ENCODE results near the gene PDGFRB. TPM values are rescaled to one million over a fixed set of nuclear protein-coding genes. Genes with fewer than 3 reads are reported as not detected.

The PDGFRB gene
- total RNA-seq, 1 experiment from 2014 or later: 1.8 TPM

- Histone ChIP-seq H3K9me3 (ENCODE audit: control insufficient read depth, insufficient read depth, low read depth, low read length) (no peaks in the 10 kb centered on the region), H3K36me3 (ENCODE audit: control insufficient read depth, insufficient read depth, low read length) (no peaks in the 10 kb centered on the region), H3K27me3 (ENCODE audit: control insufficient read depth, insufficient read depth, low read length) (no peaks in the 10 kb centered on the region), H3K4me3 (ENCODE audit: low read depth in 2 of 2, low read length in 2 of 2) (no peak overlapping the region), H3K27ac (ENCODE audit: low read length) (no peak overlapping the region), H3K4me1 (ENCODE audit: control insufficient read depth, insufficient read depth, low read length) (no peaks in the 10 kb centered on the region)
- ChIA-PET POLR2A (interaction anchor here (0.6 kb wide), 1 partner anchor 60 kb away, joined by 7 read pairs; no protein-coding TSS in a partner anchor), CTCF (no interaction called here)
- intact Hi-C loops (cut with micrococcal nuclease; ENCODE audit: unreplicated experiment) (no loop called here), in situ Hi-C loops (cut with HindIII; ENCODE audit: low pct_unique_long_range_greater_than_20kb, low sequenced_read_pairs) (no loop called here)
- no TSS peak for BruUV-seq (replicated peaks)
- ATAC-seq (no peak), DNase-seq (ENCODE audit: low read depth, low spot score) (no peak)
- no peak for TF ChIP-seq REST (IDR thresholded peaks at IDR 0.05; ENCODE audit: insufficient read depth in 1 of 2, low read depth in 2 of 2, low read length in 1 of 2)
- TF ChIP-seq CTCF (IDR thresholded peaks at IDR 0.05): no peak
Observed at GRCh38 chr5:150065886-150066285, 89.8 kb downstream of the PDGFRB start.

GRCh38 chr5:150065346-150065745 is 90.3 kb downstream of the PDGFRB start:
- no TSS peak for BruUV-seq (replicated peaks)
- ChIA-PET POLR2A (no interaction called here), CTCF (no interaction called here)
- intact Hi-C loops (cut with micrococcal nuclease; ENCODE audit: unreplicated experiment): no loop called here
- H3K27ac ChIP-seq (ENCODE audit: low read length): no peak overlapping the region
- no peaks in the 10 kb centered on the region for H3K9me3 ChIP-seq (ENCODE audit: control insufficient read depth, insufficient read depth, low read depth, low read length)
- ATAC-seq (no peak), DNase-seq (ENCODE audit: low read depth, low spot score) (no peak)
- H3K27me3 ChIP-seq (ENCODE audit: control insufficient read depth, insufficient read depth, low read length): no peaks in the 10 kb centered on the region
- in situ Hi-C loops (cut with HindIII; ENCODE audit: low pct_unique_long_range_greater_than_20kb, low sequenced_read_pairs): no loop called here
- TF ChIP-seq POLR2AphosphoS5 (IDR thresholded peaks at IDR 0.05; ENCODE audit: low read depth, low read length): no peak
- TF ChIP-seq REST (IDR thresholded peaks at IDR 0.05; ENCODE audit: insufficient read depth in 1 of 2, low read depth in 2 of 2, low read length in 1 of 2): no peak
- no peak for TF ChIP-seq SIN3A (IDR thresholded peaks at IDR 0.05; ENCODE audit: borderline replicate concordance, insufficient read depth, low read depth, low read length)
- no peak for TF ChIP-seq TCF7L2 (IDR thresholded peaks at IDR 0.05; ENCODE audit: low read depth, low read length)
- no peak for TF ChIP-seq CTCF (IDR thresholded peaks at IDR 0.05)
- H3K36me3 ChIP-seq (ENCODE audit: control insufficient read depth, insufficient read depth, low read length): no peaks in the 10 kb centered on the region
- no peak overlapping the region for H3K4me3 ChIP-seq (ENCODE audit: low read depth in 2 of 2, low read length in 2 of 2)
- H3K4me1 ChIP-seq (ENCODE audit: control insufficient read depth, insufficient read depth, low read length): no peaks in the 10 kb centered on the region
